Hepatocyte (in vitro differentiated cells): ENCODE results near the gene SNX27.

Experiments
- CTCF ChIP-seq: fragments of 200-600 bp; sonication (generic); IDR thresholded peaks from 2 replicates; pipeline ENCODE4 v1.5.1; 2016; ENCODE audit warnings: antibody characterized with exemption, mild to moderate bottlenecking; ENCODE audit not compliant: poor library complexity
- EZH2 ChIP-seq: fragments of 200-600 bp; sonication (generic); IDR thresholded peaks from 2 replicates; pipeline ENCODE4 v1.6.1; 2016; ENCODE audit warnings: antibody characterized with exemption, mild to moderate bottlenecking, borderline replicate concordance
- EZH2phosphoT487 ChIP-seq: fragments of 200-600 bp; sonication (generic); IDR thresholded peaks from one replicate; pipeline ENCODE4 v1.6.1; 2018; ENCODE audit warnings: antibody characterized with exemption, mild to moderate bottlenecking, low read depth, moderate library complexity; ENCODE audit not compliant: unreplicated experiment, severe bottlenecking

GRCh38 chr1:151668090-151668489 is 56.2 kb downstream of the SNX27 start:
- TF ChIP-seq EZH2, result no peak
- no peak for TF ChIP-seq CTCF
- no peak for TF ChIP-seq EZH2phosphoT487
